ENCODE results near the gene PCNX2.
A peak's percentile ranks its signal among the peaks of the same experiment; 100 is the strongest.
"Not testable (repeated sequence)": the region's sequence is repeated elsewhere in the genome, so short reads cannot be mapped to it uniquely, and the experiment has no call there.

The PCNX2 gene

GRCh38 chr1:233081735-233082134 is 213.8 kb downstream of the PCNX2 start:
- H3K4me3 ChIP-seq (replicated peaks; ENCODE audit: low read depth, low read length) = no peak overlapping the region
- peak; percentile 9 for DNase-seq (ENCODE audit: low read depth)
- TF ChIP-seq CTCF (IDR thresholded peaks at IDR 0.05; ENCODE audit: low read length, missing control alignments) = no peak

- H3K4me3 ChIP-seq (replicated peaks; ENCODE audit: low read depth, low read length); DNase-seq (ENCODE audit: low read depth): not testable (repeated sequence)
Observed at GRCh38 chr1:233080827-233081226, 214.7 kb downstream of the PCNX2 start.

- no peak for TF ChIP-seq CTCF (IDR thresholded peaks at IDR 0.05; ENCODE audit: low read length, missing control alignments)
Observed at GRCh38 chr1:233080286-233080685, 215.2 kb downstream of the PCNX2 start.

DNA sequence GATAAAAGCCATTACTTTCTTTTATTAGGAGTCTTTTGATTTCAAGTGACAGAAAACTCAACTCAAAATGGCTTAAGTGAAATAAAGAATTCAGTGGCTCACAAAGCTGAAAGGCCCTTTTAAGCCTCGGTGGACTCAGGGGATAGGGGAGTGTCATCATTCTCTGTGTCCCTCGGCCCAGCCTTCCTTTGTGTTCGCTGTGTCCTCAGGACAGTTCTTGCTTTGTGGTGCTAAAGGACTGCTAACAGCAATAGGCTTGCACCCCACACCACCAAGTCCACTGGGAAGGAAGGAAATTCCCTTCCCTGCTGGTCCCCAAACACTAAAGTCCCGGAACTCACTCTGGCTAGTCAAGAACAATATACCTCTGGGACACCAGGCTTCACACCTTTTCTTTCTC is 216.0 kb downstream of the PCNX2 start:
- no peak for DNase-seq (ENCODE audit: low read depth)
- TF ChIP-seq CTCF (IDR thresholded peaks at IDR 0.05; ENCODE audit: low read length, missing control alignments) = no peak
- no peak overlapping the region for H3K4me3 ChIP-seq (replicated peaks; ENCODE audit: low read depth, low read length)

More at GRCh38 chr1:233080286-233080685, 215.2 kb downstream of the PCNX2 start:
- DNase-seq (ENCODE audit: low read depth) = no peak
- H3K4me3 ChIP-seq (replicated peaks; ENCODE audit: low read depth, low read length) = no peak overlapping the region

DNA sequence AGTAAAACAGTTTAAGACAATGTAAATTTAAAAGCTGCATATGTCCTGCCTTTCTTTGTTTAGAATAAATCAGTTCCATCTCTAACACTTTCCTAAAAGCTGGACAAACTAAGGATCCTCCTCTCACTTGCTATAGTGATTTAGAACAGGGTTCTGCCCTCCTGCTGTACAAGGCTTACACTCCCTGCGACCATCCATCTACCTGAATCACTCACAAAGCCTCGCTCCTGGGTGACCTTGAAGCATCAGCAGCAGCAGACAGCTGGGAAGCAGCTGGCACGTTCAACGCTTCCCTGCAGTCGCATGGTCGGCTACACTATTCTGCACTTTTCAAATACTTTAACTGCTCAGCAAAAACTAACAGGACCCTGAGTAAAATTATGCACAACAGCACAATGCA is 217.1 kb downstream of the PCNX2 start:
- H3K4me3 ChIP-seq (replicated peaks; ENCODE audit: low read depth, low read length) = no peak overlapping the region
- DNase-seq (ENCODE audit: low read depth) = no peak
- no peak for TF ChIP-seq CTCF (IDR thresholded peaks at IDR 0.05; ENCODE audit: low read length, missing control alignments)

DNA sequence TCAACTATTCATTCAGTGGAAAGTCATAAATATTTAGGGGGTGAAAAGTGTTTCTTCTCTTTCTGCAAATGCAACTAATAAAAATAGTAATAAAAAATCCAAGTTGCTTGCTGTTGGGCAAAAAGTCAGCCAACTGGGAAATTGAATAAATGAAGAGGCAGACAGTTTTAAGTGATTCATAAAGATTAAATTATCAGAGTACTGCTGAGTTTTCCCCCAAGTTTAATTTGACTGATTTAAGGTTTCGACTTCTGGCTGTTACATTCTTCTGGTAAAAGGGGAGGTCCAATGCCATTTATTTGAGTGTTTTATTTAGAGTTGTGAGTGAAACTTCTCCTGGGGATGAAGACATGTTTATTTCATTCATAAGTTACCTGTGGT is 219.6 kb downstream of the PCNX2 start:
- no peak for TF ChIP-seq CTCF (IDR thresholded peaks at IDR 0.05; ENCODE audit: low read length, missing control alignments)
- no peak for DNase-seq (ENCODE audit: low read depth)
- H3K4me3 ChIP-seq (replicated peaks; ENCODE audit: low read depth, low read length) = no peak overlapping the region

DNA sequence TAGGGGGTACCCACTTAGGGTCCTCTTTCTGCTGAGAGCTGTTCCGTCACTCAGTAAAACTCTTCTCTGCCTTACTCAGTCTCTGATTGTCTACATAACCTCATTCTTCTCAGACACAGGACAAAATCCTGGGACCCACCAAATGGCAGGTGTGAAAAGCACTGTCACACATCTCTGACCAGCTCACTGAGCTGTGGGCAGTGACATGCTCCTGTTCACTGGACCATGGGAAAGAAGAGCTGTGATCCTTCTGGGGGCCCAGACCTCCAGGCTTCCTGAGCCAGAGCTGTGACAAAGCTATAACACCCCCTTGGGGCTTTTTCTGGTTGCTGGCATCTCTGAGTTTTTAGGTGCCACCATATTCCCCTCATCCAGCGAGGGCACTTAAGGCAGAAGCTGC is 229.4 kb downstream of the PCNX2 start:
- TF ChIP-seq CTCF (IDR thresholded peaks at IDR 0.05; ENCODE audit: low read length, missing control alignments) = no peak
- no peak for DNase-seq (ENCODE audit: low read depth)
- H3K4me3 ChIP-seq (replicated peaks; ENCODE audit: low read depth, low read length) = no peak overlapping the region

- DNase-seq (ENCODE audit: low read depth) = no peak
- no peak for TF ChIP-seq CTCF (IDR thresholded peaks at IDR 0.05; ENCODE audit: low read length, missing control alignments)
- H3K4me3 ChIP-seq (replicated peaks; ENCODE audit: low read depth, low read length) = no peak overlapping the region
Observed at GRCh38 chr1:233065685-233066084, 229.8 kb downstream of the PCNX2 start.
